Stimulated activated CD4-positive, alpha-beta T cell treated with anti-CD3 and anti-CD28 coated beads, Interleukin-4, amount 100 ng/mL, for 1 hour (primary cell): ENCODE results near the gene FAM13A.
"Not testable (repeated sequence)": the region's sequence is repeated elsewhere in the genome, so short reads cannot be mapped to it uniquely, and the experiment has no call there.

Experiments
- DNase-seq: peaks from one replicate; pipeline ENCODE4 v3.0.0-alpha.2; 2020

The FAM13A gene

DNA sequence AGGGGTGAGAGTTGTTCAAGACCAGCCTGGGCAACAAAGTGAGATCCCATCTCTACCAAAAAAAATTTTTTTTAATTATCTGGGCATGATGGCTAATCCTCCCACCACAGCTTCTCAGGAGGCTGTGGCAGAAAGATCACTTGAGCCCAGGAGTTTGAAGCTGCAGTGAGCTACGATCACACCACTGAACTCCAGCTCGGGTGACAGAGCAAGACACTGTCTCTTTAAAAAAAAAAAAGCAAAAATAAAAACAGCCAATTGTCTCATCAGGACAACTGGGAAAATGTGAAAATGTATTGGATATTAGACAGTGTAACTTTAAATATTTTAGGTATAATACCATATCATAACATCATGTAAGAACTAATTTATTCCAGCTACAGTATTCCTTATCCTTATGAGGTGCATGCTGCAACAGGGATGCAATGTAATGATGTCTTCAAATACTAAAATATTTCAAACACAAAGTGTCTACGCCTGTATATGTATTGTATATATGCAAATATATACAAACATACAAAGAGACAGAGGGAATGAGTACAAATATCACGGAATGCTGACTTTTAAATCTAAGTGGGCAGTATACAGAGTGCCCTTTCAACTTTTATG lies 17.2 kb downstream of the FAM13A start:
- DNase-seq, result no peak

DNA sequence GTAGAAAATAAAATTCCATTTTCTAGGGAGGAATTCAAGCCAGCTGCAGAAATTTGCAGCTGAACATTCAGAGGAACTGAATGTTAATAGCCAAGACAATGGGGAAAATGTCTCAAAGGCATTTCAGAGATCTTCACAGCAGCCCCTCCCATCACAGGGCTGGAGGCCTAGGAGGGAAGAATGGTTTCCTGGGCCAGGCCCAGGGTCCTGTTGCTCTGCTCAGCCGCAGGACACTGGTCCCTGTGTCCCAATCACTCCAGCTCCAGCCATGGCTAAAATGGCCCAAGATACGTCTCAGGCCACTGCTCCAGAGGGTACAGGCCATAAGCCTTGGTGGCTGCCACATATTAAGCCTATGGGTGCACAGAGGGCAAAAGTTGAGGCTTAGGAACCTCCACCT lies 20.4 kb downstream of the FAM13A start:
- DNase-seq, result no peak

DNA sequence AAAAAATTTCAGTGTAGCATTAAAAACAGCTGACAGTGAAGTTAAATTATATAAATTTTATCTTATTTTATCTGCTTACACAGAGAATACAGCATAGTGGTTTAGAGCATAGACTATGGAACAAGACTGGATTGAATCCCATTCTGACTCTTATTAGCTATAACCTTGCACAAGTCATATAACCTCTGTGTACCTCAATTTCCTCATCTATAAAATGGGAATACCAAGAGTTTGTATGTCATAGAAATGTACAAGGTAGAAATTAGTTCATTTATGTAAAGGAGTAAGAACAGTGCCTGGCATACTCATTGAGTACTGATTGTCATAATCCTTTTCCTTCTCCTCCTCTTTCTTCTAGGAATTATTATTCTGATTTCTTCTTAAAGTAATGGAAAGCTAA lies 25.7 kb downstream of the FAM13A start:
- DNase-seq, result no peak

DNA sequence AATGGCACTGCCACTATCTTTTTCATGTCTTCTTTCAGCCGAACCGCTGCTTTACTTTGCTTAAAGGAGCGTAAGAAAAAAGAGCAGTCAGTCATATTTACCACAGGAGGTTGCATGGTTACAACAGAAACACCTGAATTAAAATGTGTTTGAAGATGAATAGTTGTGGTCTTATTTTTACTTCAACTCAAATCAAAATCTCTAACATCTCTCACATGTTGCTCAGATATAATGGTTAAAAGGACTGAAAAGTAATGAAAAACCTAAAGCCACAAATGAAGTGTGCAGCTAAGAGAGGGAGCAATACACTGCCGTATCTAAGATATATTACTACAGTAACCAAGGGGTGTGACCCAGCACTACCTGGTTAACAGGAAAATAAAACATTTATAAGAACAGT lies 27.4 kb downstream of the FAM13A start:
- DNase-seq, result no peak

DNA sequence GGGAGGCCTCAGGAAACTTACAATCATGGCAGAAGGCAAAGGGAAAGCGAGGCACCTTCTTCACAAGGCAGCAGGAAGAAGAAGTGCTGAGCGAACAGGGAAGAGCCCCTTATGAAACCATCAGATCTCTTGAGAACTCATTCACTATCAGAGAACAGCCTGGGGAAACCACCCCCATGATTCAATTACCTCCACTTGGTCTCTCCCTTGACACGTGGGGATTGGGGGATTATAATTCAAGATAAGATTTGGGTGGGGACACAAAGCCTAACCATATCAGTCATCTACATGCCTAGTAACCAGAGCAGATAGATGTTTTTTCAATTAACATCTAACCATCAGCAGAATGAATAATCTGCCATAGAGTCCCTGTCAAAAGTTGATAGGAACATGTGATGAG lies 30.4 kb downstream of the FAM13A start:
- no peak for DNase-seq

DNA sequence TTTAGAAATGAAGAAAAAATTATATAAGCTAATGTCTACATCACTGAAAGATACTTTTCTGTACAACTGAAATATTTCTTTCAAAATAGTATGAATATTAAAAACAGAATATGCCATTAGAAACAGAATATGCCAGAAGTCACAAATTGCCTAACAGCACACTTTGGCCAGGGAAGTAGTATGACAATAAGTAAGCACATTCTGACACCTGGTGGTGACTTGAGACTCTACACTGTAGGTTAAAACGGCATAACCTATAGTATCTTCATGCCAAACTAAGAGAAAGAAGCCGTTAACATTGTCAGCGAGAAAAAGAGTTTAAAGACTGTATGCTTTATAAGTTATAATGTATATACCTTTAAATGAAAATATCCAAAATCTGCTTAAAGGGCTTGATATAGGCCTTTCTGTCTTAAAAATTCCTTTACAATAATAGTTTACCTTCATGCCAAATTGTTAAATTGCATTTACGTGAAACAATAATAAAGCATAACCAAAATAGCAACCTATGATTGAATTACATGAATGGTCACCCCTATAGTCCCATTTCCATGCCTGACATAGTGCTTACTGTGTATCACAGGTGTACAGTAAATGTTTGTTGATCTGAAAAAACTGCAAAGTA lies 32.8 kb downstream of the FAM13A start:
- DNase-seq, result peak; percentile 13

DNA sequence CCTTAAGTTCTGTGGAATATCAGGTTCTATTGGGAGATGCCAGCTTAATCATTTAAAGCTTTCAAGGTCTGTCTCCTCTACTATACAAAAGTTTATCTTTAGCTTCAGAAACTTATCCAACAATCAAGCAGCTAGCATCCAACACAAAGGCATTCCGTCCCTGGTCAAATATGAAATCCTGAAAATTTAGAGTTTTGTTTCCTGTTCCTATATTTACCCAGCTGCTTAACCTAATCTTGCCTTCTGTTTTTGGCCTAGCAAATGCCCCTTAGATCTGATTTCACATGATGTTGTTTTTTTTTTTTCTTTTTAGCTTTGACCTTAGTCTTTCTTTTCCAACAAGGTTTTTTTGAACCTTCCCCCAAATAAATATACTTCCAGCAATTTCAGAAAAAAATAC lies 33.8 kb downstream of the FAM13A start:
- DNase-seq, result no peak

DNA sequence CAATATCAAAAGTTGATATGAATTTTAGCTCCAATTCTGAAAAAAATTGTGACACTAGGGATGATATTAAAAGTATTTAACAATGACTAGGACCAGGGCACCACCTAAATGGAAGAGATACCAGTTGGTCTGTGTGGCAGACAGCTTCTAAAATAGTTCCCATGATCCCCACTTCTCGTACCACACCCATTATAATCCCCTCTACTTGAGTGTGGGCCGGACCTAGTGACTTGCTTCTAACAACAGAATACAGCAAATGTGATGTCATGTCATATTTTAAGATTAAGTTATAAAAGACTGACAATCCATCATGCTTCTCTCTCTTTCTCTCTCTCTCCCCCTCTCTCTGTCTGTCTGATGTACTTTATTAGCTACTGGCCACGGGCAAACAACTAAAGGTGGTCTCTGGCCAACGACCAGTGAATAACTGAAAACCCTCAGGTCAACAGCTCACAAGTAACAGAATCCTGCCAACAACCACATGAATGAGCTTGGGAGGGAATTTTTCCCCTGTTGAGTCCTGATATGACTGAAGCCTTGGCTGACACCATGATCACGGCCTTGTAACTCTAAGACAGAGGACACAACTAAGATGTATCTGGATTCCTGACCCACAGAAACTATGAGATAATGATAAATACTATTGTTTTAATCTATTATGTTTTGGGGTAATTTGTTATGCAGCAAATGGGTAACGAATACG lies 34.4 kb downstream of the FAM13A start:
- no peak for DNase-seq

DNA sequence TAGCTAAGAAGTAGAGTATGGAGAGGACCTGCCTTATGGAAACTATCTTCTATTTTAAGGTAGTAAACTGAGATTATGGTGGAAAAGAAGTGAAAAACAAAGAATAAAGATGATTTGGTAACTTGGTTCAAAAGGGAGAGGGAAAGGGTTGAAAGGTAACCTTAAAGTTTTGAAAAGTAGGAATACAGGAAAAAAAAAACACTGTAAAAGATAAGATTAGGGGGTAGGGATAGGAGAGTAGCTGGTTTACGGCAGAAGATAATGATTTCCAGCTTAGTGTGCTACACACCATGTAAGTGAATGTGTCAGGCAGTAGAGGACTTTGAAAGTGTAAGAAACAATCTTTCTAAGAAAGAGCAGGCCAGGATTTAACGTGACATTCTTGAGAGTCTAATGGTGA lies 35.3 kb downstream of the FAM13A start:
- DNase-seq, result no peak

DNA sequence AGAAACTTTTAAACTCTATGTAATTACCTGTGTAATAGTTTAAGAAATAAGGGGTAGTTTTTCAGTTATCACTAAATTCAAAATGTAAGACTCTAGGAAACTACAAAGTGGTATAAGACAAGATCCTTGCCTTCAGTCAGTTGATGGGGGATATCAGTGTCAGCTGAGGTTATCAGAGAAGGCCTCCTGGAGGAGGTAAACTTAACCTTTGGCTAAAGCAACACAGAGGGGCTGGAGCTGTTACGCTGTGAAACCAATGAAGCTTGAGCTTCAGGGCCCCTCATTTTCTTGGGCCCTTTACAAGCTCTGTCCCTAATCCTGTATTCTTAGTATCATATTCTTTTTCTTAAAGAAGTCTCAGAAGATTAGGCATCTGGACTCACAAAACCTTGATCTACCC lies 35.9 kb downstream of the FAM13A start:
- DNase-seq, result no peak

DNA sequence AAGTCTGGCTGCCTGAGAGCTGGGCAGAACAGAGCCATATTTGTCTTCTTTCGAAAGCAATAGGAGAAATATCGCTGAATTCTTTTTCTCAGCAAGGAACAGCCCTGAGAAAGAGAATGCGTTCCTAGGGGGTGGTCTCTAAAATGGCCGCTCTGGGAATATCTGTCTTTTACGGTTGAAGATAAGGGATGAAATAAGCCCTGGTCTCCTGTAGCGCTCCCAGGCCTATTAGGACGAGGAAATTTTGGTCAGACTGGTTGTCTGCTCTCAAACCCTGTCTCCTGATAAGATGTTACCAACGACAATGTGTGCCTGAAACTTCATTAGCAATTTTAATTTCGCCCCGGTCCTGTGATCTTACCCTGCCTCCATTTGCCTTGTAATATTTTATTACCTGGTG lies 42.1 kb downstream of the FAM13A start:
- not testable (repeated sequence) for DNase-seq

DNA sequence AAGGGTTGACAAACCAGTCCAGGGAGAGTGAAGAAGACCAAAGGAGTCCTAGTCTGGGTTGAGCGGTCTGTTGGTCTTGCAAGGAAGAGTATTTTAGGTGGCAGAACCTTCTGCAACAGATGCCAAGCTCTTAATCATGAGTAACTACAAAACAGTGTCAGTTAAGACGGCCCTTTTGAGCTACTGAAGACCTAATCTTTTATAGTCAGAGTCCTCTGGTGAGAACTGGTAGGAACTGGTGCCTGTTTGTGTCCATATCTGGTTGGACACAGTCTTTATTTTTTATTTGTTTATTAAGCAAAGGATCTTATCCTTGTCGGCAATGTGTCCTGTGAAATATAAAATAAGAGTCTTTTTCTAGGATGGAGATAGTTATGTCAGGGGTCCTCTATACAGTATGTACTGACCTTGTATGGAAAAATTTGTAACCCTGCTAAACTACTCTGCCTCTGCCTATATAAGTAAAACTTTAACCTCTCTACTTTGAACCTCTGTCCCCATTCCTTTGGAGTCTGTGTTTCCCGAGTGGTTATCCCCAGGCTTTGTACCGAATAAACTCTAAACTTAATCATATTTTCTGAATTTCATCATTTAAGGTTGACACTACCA lies 47.1 kb downstream of the FAM13A start:
- DNase-seq, result no peak

DNA sequence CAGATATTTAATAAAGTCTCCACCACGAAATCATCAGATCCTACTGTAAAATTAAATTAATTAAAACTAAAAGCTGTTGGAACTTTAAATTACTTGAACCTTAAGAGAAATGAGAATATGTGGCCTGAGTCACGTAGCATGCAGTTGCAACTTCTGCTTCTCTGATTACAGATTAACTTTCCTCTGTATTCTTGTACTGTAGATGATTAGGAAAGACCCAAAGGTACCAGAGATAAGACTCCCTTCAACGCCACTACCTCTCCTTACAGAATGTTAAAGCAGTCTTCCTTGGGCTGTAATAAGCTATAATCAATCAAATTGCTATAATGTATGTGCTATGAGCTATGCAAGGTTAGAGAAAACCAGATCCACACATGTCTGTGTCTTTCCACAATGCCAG lies 47.9 kb downstream of the FAM13A start:
- DNase-seq, result no peak

DNA sequence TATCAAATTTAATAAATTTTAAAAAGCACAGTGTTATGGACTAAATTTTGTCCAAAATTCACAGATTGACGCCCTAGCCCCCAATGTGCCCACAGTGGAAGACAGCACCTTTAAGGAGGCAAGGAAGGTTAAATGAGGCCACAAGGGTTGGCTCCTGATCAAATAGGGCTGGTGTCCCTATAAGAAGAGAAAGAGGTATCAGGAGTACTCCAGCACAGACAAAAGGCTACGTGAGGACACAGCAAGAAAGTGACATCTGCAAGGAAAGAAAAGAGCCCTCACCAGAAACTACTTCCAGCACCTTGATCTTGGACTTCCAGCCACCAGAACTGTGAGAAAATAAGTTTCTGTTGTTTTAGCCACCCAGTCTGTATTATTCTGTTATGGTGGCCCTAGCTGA lies 48.8 kb downstream of the FAM13A start:
- DNase-seq, result no peak

DNA sequence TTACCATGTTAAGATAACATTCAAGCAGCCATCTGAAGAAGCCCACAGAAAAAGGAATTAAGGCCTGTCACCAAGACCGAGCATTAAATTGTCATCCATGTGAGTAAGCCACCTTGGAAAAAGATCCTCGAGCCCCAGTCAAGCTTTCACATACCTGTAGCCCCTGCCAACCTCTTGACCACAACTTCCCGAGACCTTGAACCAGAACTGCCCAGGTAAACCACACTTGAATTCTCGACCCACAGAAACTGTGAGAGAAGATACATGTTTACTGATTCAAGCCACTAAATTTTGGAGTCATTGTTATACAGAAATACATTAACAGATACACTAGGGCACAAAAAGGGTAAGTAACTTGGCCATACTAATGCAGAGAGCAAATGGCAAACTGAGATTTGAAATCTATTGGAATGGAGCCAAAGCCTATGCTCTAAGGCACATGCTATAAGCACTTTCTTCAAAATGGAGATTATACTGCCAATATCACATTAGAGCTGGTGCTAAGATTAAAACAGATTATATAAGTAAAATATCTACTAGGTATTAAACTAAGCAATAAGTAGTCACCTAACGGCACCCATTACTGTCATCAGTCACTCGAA lies 49.5 kb downstream of the FAM13A start:
- no peak for DNase-seq

DNA sequence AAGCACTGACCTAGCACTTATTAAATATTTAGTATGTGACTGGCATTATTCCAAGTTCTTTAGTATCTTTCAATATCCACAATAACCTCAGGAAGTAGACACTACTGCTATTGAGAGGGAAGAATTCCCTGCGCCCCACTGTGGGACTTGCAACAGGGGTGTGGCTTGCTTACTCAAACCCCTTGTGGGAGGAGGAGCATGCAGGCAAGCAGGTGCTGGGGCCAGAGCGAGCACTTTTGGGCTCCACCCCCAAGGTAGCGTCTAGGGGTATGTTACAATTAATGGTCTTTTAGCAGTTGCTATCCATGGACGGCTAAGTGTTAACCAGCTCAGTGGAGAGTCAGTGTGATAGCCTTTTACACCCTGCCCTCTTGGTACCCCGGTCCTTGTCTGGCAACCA lies 50.7 kb downstream of the FAM13A start:
- no peak for DNase-seq

DNA sequence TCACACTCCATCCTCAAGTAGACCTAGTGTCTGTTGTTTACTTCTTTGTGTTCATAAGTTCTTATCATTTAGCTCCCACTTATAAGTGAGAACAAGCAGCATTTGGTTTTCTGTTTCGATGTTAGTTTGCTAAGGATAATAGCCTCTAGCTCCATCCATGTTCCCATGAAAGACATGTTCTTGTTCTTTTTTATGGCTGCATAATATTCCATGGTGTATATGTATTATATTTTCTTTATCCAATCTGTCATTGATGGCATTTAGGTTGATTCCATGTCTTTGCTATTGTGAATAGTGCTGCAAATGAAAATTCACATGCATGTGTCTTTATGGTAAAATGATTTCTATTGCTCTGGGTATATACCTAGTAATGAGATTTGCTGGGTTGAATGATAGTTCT lies 51.9 kb downstream of the FAM13A start:
- not testable (repeated sequence) for DNase-seq

DNA sequence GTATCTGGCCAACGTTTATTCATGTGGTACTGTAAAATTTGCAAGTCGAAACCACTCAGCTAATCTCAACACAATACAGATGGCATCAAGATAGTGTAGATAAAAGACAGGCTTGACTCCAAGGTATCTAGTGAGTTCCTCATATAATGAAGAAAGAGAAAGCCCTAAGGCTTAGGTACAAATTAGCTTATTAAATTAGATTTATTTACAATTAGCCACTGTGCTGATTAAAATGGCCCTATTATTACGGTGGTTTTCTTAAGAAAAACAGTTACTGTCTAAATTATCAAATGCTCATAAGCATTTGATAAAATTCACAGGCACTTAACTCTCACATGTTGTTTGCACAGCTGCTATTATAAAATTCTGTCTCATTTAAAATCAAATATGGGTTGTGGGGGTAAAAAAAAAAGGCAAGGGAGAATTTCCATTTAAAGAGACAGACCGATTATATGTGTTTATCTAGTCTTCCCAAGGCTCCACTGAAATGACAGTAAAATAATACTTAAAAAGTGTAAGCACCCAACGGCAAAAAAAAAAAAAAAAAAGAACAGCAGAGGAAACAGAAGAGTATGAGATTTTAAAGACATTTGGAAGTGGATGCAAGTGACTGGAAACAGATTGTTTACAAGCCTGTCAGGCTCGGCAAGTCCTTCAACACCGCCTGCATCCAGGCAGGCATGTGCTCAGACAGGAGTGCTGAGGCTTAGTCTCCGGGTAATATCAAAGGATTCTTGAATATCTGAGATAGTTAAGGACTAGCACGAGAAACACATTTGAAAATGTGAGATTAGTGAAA lies 55.1 kb downstream of the FAM13A start:
- no peak for DNase-seq

DNA sequence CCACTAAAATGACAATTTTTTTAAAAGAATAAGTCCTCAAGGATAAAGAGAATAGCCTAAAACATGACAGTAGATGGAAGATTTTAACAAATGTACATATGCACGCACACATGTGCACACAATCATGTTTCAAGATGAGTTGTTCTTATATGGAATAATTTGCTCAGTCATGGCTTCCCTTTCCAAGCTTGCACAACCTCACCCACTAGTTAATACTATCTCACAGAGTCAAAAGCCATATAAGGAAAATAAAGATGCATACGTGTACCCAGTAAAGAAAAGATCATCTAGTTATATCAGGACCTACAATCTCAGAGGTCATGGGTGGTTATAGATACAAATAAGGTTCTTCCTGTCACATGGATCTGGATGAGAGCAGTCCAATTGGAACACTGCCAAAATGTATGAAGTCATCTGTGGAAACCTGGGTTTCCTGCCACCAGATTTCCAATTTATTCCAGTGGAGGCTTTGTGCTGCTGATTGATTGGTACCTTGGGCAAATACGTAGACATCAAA lies 56.1 kb downstream of the FAM13A start:
- DNase-seq, result no peak

DNA sequence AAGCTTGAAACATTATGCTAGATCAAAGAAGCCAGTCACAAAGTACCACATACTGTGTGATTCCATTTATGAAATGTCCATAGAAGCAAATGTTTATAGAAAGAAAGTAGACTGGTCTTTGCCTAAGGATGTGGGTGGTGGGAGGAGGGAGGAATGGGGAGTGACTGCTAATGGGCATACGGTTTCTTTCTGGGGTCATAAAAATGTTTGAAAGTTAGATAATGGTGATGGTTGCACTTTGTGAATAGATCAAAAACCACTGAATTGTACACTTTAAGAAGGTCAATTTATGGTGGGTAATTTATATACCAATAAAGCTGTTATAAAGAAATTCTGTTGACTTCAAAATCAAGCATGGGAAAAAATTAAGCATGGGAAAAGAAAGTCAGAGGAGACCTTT lies 56.6 kb downstream of the FAM13A start:
- no peak for DNase-seq

DNA sequence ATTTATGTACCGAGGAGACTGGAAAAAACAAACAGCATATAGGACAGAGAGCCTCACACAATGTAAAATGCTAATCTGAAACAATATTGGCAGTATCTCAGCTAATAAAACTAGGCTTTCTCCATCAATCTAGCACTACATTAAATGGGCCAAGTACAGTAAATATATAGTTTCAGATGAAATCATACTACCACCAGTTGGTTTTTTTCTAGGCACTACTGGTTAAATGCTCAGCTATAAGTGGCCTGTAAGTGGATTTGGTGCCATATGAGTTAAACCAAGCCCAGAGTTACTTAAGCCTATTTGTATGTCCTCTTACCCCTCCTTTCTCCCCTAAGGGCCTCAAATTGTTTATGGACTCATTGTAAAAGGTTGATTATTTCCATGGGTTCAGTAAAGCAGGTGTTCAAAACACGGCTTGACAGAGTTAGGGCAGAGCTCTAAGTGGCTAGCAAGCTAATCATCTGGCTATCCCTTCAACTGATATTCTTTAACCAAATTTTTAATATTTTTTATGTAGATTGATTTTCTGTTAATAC lies 57.5 kb downstream of the FAM13A start:
- no peak for DNase-seq

DNA sequence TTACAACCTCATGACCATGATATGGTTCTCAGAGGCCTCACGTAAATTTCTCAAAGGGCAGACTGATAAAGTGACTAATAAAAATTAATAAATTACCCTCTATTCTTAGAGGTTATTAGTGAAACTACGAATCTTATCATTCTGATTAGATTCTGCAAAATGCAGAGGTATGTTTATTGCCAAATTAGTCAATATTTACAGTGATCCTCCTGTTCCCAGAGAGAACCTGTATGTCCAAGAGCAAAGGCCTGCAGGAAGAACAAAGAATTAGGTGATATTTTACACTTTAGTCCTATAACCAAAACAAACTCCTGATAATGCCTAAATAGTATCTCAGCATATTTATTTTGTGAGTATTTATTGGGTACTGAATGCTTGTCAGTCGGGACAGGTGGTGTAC lies 58.1 kb downstream of the FAM13A start:
- no peak for DNase-seq
